NCI-H460 (cell line): ENCODE results near the gene PAK3. TPM values are rescaled to one million over a fixed set of nuclear protein-coding genes. Genes with fewer than 3 reads are reported as not detected.

Source experiments
- DNase-seq: peaks from one replicate; pipeline ENCODE4 v3.0.0-alpha.2; 2016; ENCODE audit warnings: low read depth; ENCODE audit errors: extremely low read depth
- polyA plus RNA-seq: library from polyadenylated mRNA; depleted of rRNA; stranded (reverse); fragments of >200 nt; gene quantifications from 2 replicates; pipeline ENCODE4 v1.2.3, GENCODE V29; 2014; cell fraction: nucleus; rRNA removed
- total RNA-seq: library from RNA; depleted of rRNA; stranded (reverse); fragments of >200 nt; shearing (Covaris generic); gene quantifications from 2 replicates; pipeline ENCODE4 v1.2.3, GENCODE V29; 2014; rRNA removed

PAK3 gene
- total RNA-seq: 57.4 and 73.3 TPM in 2 replicates
- 37.3 and 40.3 TPM in 2 replicates for polyA plus RNA-seq

DNA sequence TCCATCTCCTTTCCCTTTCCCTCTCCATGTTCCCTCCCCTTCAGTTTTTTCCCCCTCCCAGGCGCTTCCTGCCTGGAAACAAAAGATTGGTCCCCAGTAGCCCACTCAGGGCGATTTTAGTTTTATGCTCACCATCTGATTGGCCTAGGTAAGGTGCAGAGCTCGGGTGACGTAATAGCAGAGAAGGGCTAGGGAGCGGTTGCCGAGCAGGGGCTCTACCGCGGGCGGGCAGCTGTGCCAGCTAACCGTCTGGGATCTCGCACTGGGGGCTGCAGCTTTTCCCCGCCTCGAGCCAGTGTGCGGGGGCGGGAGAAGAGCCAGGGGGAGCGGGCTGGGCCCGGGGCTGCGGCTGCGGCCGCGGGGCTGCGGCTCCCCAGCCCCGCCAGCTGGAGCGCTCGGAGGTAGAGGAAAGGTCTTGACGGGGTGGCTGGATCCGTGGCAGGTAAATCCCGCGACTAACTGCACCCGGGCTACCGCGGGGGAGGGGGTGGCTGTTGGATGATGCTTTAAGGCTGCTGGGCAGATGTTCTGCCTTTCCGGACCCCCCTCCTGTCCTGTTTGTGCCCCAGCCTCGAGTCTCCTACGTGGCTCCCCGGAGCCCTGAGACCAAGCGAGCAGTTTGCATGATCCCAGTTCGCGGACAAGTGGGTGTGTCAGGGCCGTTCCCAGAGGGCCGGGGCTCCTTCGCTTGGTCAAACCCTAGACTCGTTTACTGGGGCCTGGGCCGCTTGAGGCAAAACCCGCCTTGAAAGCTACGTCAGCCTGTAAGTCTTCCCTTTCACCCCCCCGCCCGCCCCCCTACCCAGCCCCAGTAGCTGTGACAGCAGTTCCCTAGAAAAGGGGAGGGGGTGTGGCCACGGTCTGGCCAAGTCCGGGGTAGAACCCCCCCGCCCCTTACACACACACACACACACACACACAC, at the start of gene PAK3:
PAK3 (plus strand) TSS at position 218 of the 922 bp plus-strand sequence. CDS start 26,913 bp downstream, outside the sequence.
- DNase-seq: peak; percentile 91

DNA sequence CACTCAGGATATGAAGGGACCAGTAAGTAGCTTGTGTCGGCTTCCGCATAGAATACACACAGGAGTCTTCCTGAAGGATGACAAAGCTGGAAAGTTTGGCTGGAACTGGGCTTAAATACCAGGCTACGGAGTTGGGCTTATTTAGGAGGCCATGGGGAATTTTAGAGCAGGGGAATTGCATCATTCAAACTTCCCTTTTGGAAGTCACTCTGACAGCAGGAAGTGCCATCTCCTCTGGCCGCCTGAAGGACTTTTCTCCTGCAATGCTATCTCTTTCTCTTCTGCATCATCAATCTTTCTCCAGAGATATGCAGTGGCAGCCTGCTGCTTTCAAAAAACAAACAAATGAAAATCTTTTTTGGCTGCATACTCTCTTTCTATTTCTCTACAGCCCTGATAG, 48.4 kb upstream of the PAK3 start:
- DNase-seq: peak; percentile 60

DNA sequence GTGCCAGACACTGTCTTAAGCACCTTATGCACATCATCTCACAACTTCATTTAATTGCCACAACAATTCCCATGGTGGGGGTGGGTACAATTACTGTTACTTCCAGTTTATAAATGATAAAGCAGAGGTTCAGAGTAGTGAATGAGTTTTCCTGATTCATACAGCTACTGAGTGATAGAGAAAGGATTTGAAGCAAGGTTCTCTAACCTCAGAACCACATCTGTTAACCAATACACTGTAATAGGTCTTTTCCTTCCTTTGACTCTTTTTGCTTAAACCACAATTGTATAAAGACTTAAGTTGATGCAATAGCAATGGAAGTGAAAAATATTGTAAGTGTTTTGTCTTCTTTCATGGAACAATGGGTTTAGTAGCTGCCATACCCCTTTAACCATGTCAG, 43.5 kb upstream of the PAK3 start:
- DNase-seq: no peak

DNA sequence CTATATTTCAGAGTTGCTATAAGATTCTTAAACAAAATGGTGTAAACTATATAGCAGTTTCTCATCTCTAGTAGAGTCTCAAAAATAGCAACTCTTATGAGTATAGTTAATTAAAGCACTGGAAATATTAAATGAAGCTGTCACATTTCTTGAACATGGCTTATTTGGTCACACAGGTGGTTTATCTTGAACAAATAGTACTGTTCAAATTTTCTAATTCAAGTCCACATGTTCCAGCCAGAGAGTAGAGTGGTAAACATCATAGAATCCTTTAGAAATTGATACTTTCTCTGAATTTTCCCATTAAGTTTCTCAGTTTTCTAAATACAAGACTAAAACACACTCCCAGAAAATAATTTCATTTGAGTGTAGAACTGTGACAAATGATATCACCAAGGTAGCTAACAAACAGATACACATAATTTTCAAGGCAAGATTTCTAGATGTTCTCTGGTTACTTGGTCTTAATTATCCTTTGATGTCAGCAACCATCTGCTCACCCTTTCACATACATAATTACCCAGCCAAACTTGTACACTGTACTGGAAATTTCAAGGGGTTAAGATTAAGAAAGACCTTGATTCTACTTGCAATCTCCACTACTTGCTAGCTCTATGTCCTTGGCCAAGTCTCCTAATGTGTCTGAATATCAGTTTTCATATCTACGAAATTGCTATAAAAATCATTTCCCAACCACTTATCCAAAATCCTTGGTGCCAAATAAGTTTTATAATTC, 24.3 kb upstream of the PAK3 start:
- DNase-seq: no peak

DNA sequence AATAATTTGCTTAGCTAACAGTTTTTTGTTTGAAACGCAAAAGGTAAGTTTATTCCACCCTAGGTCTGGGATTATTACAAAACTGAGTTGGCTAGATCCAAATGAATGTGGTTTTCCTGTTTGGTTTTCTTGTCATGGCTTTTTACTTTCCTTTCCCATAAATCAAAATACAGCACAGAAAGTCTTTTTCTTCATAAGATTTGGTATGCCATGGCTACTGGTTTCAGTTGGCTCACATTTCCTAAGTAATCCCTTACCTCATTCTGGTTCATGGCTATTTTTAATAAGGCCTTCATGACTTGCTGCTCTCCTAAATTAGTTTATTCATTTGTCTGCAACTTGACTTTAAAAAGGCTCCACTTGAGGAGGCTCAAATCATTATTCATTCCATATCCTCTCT, 12.9 kb upstream of the PAK3 start:
- no peak for DNase-seq

DNA sequence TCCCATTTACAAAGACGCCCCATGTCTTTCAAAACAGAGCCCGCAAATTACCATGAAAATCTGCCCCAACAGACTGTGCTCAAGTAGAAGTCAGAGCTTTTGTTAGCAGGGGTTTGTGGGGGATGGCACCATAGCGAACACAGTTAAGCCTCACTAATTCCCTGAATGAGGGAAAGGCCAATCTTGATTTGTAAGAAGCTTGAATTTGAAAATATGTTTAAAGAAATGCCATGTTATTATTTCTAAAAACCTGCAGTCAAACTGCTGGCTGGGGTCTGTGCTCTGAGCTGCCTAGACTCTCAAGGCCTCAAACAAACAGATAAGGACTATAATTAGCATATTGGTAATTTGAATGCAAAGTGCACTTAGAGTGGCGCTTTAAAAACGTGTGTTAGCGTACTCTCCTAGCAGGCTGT, 9.4 kb upstream of the PAK3 start:
- no peak for DNase-seq

DNA sequence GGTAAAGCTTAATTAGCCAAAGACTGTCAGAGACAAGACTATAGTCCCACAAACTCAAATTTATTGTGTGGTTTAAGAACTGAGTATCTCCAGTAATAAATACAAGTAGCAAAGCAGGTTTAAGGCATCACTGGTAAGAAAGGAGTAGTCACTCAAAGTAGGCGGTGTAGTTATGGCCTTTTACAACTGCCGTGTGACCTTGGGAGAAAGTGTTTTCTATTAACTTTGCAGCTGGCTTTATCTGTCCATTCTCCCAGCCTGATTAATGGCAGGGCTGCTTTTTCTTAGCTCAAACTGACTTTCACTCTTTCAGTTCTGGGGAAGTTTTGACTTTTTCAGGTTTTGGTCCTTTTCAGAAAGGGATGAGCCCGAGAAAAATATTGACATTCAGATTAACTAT, 7.4 kb upstream of the PAK3 start:
- DNase-seq: no peak

DNA sequence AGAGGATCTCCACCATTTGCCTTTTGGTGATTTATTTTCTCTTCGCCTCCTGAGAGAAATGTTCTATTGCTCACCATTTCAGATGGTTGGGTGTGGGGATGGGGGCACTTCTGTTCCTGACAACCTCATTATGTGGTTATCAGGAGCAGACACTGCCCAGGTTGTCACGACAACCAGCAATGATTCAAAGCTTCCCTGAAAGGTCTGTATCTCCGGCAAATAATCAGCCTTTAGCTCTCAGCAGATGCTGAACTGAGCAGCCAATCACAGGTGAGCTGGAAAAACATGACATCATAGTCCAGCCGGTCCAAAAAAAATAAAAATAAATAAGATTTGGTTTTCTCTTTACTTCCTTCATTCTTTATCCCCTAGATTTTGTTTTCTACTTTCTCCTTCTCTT, 5.5 kb upstream of the PAK3 start:
- no peak for DNase-seq

DNA sequence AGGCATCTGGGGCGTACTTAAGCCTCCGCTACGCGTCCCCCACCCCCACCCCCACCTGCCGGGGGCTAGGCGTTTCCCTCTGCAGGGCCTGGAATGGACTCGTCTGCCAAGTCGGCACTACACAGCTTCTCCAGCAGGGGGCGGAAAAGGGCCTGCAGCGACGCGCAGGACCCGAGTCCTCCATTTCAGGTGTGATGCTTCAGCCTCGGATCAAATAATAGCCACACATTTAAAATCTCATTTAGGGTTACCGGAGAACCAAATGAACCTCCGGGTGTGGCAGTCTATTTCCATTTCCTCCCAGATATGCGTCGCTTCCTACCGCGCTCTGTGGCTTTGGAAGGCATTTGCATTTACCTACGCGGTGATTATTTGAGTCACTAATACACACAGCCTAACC, 2.9 kb downstream of the PAK3 start:
- peak; percentile 70 for DNase-seq

DNA sequence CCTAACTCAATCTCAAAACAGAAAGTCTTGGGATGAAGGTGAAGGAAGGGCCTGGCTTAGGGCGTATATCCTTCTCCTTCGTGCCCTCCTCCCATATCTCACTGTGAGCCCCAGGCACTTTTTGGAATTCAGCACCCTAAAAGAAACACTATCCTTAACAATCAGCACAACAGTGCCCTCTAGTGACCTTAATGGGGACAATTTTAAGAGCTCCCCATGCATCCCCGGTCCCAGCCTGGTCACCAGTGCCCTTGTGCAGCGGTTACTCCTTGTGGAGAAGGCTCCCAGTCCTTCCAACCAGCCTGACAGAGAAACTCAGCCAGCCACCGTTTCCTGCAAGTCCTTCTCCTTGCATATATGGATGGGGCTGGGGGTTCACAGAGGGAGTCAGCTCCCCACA, 4.2 kb downstream of the PAK3 start:
- peak; percentile 64 for DNase-seq

DNA sequence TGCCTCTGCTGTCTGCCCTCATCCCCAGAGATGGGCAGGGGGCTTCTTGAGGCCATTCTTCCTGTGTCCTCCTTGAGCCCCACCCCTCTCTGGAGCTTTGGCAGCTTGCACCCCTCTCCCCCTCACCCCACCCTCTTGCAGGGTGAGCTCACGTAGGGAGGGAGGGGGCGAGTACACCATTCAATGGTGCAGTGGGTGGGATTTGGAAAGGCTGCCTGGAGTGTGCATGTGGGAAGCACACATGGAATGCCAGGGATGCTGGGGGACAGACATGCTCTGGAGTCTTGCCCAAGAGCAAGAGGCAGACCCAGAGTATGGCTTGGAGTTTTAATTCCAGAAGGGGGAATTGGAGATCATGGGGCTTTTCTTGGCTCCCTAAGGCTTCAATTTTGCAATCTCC, 5.6 kb downstream of the PAK3 start:
- no peak for DNase-seq

DNA sequence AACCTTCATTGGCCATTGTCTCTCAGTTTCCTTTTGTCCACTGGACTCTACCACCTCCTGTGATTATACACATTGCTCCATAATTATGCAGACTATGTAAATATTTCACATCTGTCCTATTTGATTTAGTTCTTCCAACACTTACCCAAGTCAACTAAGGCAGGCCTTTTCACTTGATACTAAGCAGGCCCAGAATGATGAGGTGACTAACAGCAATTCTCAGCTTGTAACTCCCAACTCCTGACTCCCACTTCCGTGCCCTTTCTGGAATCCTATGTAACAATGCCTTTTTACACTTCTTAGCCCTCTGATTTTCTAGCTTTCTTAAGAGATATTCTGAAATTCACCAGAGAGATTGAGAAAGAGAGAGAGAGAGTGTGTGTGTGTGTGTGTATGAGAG, 6.6 kb downstream of the PAK3 start:
- no peak for DNase-seq

DNA sequence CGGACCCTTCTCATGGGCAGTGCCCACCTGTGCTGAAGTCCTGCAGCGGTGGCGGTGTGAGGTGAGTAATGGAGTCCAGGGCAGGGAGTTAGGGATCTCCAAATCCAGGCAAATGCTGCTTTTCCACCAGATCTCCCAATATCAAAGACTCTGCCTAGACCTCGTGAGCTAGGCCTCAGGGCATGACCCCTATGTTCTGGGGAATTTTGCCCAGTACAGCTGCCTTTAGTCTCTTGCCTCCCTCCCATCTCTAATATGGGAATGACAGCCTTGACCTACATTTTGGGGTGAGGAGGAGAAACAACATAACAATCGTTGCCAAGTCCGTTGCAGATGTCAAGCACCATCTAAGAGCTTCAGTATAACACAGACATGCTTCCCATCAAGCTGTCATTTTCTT, 7.3 kb downstream of the PAK3 start:
- DNase-seq: no peak

DNA sequence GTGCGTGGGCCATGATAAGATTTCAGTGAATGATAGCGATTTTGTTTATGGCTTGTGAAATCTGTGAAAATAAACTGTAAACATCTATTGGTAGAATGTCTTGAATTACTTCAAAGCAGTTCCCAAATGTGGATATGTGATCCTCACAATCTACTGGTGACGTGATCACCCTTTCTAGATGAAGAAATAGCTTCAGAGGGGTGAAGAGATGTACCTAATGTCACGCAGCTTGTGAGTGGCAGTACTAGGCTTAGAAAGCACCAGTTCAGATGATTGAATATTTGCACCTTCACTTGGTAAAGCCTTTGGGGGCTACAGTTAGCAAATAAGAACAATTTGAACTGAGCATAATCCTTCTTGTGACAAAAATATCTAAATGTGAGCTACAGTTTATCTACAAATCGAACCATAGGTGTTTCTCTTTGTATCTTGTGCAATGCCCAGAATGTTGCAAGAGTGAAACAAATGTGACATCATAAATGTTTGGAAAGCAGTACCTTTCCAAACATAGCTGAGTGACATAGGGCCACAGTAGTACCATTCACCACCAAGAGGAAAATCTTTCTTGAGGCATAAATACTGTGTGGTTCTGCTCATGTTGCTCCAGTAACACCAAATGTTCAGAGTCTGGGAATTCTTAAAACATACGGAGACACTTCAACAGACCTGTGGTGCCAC, 14.2 kb downstream of the PAK3 start:
- DNase-seq: no peak

DNA sequence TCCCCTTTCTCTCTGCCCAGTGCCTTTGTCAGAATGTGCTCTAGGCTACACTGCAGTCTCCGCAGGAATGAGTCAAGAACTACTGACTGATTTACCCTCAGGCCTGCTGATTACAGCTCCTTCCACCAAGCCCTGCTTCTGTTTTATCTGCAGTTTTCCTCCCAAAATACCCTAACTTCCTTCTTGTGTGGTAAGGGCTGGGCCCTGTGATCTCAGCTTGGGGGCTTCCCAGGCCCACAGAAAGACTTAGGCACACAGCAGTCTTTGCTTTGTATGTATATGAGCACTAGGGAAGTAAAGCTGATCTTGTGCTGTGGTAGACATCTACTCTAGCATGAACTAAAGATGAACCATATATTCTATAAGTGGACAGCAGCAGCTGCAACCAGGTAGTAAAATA, 18.8 kb downstream of the PAK3 start:
- no peak for DNase-seq

DNA sequence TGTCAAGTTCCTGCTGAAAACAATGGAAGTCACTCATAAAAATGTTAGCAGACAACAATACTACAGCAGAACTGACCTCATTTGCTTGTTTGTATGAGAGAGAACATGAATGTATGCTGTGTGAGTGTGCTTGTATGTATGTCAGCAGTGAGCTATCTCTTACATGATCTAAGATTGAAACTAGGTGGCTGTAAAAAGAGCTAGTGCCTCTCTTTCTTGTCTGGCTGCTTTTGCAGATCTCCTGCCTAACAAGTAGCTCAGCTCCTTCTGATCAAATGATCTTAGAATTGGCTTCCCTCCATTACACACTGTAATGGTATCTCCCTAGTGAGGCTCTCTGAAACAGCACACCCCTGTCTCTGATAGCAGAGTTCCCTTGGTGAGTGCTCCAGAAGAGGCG, 20.7 kb downstream of the PAK3 start:
- DNase-seq: no peak

DNA sequence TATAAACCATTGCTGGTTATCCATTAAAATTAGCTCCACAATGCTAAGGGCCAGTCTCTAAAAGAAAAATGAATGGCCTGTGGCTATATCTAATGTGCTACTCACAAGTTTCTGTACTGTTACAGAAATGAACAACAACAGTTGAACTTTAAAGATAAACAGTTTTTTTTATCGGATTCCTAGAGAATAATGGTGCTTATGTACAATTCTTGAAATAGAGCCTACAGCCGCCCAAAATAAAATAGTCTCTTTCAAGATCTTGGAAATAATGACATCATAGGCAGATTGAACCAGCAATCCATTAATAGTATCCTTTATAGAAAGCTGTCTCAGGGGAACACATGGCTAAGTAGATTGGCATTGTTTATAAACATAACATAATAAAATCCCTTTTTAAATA, 23.4 kb downstream of the PAK3 start:
- no peak for DNase-seq

DNA sequence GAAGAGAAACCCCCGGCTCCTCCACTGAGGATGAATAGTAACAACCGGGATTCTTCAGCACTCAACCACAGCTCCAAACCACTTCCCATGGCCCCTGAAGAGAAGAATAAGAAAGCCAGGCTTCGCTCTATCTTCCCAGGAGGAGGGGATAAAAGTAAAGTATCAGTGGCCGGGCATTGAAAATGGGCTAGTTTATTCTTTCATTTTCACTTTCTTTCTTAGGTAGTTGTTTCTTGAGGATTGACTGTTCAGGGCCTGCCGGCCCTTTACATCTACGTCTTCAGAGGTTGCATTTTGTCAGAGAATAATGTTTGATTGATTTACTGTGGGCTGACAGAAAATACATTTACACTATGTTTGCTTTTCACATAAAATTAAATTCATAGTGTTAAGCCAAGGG, 27.1 kb downstream of the PAK3 start:
- no peak for DNase-seq

DNA sequence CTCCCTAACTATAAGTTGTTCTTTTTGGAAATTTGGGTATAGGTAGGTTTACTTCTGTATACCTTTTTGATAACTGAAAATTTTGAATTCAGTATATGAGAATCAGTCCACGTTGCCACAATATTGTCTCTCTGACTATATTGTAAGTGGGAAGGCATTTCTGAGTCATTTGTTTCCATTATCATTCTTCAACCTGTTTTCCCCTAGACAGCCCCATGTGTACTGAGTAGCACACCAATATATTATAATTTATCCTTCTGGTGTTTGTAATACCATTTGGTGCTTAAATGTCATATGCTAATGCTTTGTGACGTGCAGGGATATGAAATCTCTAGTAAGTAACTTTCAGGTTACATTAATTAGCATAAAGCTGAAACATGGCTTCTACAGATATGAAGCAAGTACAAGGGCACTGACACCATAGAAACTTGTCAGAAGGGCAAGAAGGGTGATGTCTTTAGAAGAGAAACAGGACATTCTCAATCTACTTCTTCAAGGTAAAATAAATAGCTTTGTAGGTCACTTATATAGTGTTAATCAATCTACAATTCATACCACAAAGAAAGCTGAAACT, 27.7 kb downstream of the PAK3 start:
- no peak for DNase-seq

DNA sequence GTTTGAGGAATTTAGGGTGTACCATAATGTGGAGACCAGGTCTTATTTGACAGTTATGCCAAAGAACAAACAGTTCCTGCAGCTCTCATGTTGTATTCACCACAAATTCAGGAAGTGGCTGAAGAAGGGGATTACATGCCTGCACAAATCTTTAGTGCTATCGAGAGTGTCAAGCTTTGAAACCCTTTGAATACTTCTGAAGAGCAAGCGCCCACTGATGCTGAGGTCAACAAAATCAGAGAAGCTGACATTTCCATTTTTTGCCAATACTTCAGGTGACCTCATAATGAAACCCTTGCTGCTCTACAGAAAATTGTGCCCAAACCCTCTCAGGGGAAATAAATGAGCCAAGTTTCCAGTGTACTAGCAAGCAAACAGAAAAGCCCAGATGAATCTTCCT, 28.4 kb downstream of the PAK3 start:
- DNase-seq: no peak

DNA sequence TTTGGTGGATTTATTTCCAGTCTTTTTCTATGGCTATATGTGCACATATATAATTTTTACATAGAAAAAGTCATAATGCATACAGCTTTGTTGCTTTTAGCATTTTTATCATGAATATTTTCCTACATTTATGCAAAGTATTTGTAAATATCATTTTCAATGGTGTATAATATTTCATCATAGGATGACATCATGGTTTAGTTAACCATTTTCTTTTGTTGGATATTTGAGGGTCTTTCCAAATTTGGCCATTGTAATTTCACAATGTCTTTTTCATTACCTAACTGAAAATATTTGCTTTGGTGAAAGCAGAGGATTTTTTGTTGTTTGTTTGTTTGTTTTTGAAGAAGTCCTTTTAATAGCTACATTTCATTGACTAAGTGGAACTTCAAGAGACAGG, 31.0 kb downstream of the PAK3 start:
- DNase-seq: no peak
